Small intestine (tissue), 7 donors: Measurements from ENCODE around the gene PHF12. TPM values are rescaled to one million over a fixed set of nuclear protein-coding genes. Genes with fewer than 3 reads are reported as not detected.
A peak's percentile ranks its signal among the peaks of the same experiment; 100 is the strongest.

ENCODE experiments used
- DNase-seq, 2 donors: peaks; one replicate each; pipeline versions ENCODE4 v3.0.0 to v3.0.0-alpha.2; 2013
- FAIRE-seq: peaks from 2 replicates; lab custom pipeline; 2012; peaks lifted over from hg19 to GRCh38; lab: Jason Lieb, UNC
- H3K27ac ChIP-seq, 3 donors: one replicate each; pipeline ENCODE4 v1.5.1; 2013; ENCODE audit warnings: low read length in 2 of 3, mild to moderate bottlenecking in 2 of 3, control low read depth in 1 of 3, inconsistent platforms in 1 of 3, low read depth in 1 of 3, moderate library complexity in 1 of 3
- H3K27me3 ChIP-seq, 3 donors: one replicate each; pipeline ENCODE4 v1.6.1; 2013; ENCODE audit warnings: low read length in 3 of 3, inconsistent platforms in 1 of 3; ENCODE audit not compliant: control insufficient read depth in 3 of 3, insufficient read depth in 3 of 3
- H3K36me3 ChIP-seq, 3 donors: one replicate each; pipeline ENCODE4 v1.6.1; 2013; ENCODE audit warnings: low read length in 3 of 3, inconsistent platforms in 1 of 3, low read depth in 1 of 3, mild to moderate bottlenecking in 1 of 3, moderate library complexity in 1 of 3; ENCODE audit not compliant: control insufficient read depth in 3 of 3, insufficient read depth in 2 of 3
- H3K4me1 ChIP-seq, 3 donors: one replicate each; pipeline ENCODE4 v1.6.1; 2013; ENCODE audit warnings: low read length in 2 of 3, inconsistent platforms in 1 of 3, low read depth in 1 of 3, mild to moderate bottlenecking in 1 of 3, moderate library complexity in 1 of 3; ENCODE audit not compliant: control insufficient read depth in 3 of 3, insufficient read depth in 2 of 3
- H3K4me3 ChIP-seq, 3 donors: one replicate each; pipeline ENCODE4 v1.5.1; 2013; ENCODE audit warnings: low read length in 3 of 3, control low read depth in 1 of 3, inconsistent platforms in 1 of 3, low read depth in 1 of 3, mild to moderate bottlenecking in 1 of 3, moderate library complexity in 1 of 3
- H3K9me3 ChIP-seq, 2 donors: one replicate each; pipeline ENCODE4 v1.6.1; 2013; ENCODE audit warnings: low read depth in 1 of 2, low read length in 1 of 2; ENCODE audit not compliant: control insufficient read depth in 2 of 2, insufficient read depth in 1 of 2
- WGBS, 3 donors: extraction: QIAGEN DNeasy Blood & Tissue Kit; methylation state at CpG; one replicate each; pipeline ENCODE4 v1.1.7; 2013; 5-methylcytosine and 5-hydroxymethylcytosine counted together
- polyA plus RNA-seq, 4 donors: library from polyadenylated mRNA; stranded (reverse) in 3 of 4; unstranded in 1 of 4; fragments of 200-250 nt in 3 of 4; fragments of 120-200 nt in 1 of 4; gene quantifications; one replicate each; pipeline versions ENCODE4 v1.2.1 to v1.2.3, GENCODE V29; 2013
- donor health status: healthy with polysubstance abuse.
- donor health status: control.
- donor health status: control.
- donor health status: Bipolar disorder and iron deficiency.
- donor health status: healthy.

PHF12 gene
- polyA plus RNA-seq, 4 donors: 6.5 to 26.1 (median 15.1) TPM

GRCh38 chr17:28861393-28862203 is 89.7 kb downstream of the PHF12 start:
- peaks cover 8 to 38% (median 14%) of the 10 kb centered on the region in 3 donors for H3K36me3 ChIP-seq
- H3K27me3 ChIP-seq: no peaks in the 10 kb centered on the region
- DNase-seq: peak; percentile 52 to 85
- H3K27ac ChIP-seq: peak overlapping the region in 2 of 3 donors; percentile 65 to 67
- WGBS, 3 donors: 59 to 76% (median 65%) methylated on average over 8 of the region's 8 CpGs
- H3K4me1 ChIP-seq: peaks cover 0 to 46% (median 8%) of the 10 kb centered on the region in 3 donors
- no peak for FAIRE-seq
- H3K4me3 ChIP-seq: peak overlapping the region in 2 of 3 donors; percentile 26 to 43
- H3K9me3 ChIP-seq: no peaks in the 10 kb centered on the region

DNA sequence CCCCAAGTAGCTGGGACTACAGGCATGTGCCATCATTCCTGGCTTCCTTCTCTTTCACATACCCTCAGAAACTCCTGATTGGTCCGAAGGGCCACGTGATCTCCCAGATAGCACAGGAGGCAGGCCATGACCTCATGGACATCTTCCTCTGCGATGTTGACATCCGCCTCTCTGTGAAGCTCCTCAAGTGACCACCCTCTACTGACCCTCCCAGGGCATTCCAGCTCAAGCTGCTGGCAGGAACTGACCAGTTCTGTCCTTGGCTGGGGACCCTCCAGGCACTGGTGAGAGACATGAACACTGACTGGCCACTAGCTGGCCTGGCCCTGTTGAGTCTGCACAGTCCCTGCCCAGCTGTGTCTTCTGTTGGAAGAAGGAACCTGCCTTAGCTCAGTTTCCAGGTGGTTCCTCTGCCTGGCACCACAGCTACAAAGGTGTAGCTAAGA is 90.9 kb downstream of the PHF12 start:
- no peak overlapping the region for H3K4me3 ChIP-seq
- 92 to 98% (median 96%) methylated on average over 4 of the region's 4 CpGs for WGBS, 3 donors
- H3K4me1 ChIP-seq: peaks cover 0 to 38% (median 5%) of the 10 kb centered on the region in 3 donors
- peaks cover 8 to 43% (median 14%) of the 10 kb centered on the region in 3 donors for H3K36me3 ChIP-seq
- no peak for FAIRE-seq
- DNase-seq: no peak
- no peak overlapping the region for H3K27ac ChIP-seq
- no peaks in the 10 kb centered on the region for H3K9me3 ChIP-seq
- no peaks in the 10 kb centered on the region for H3K27me3 ChIP-seq

DNA sequence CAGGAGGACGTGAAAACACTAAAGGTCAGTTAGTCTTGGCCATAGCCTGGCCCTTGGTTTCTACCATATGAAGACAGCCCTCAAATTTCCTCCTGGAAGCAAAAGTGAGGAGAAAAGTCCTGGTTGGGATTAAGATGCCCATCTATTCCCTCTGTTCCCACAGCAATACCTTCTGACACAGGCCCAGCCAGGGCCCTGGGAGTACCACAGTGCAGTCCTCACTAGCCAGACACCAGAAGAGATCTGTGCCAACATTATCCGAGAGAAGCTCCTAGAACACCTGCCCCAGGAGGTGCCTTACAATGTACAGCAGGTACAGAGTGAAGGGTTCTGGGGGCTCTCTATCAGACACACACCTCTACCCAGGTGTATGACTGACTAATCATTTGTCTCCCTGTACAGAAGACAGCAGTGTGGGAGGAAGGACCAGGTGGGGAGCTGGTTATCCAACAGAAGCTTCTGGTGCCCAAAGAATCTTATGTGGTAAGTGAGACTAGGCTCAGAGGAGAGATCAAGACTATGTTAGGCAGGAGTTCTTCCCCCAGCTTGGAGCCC is 92.4 kb downstream of the PHF12 start:
- Histone ChIP-seq H3K4me3 (no peak overlapping the region), H3K27me3 (no peaks in the 10 kb centered on the region), H3K36me3 (peaks cover 8 to 43% (median 14%) of the 10 kb centered on the region in 3 donors), H3K4me1 (peaks cover 0 to 28% (median 5%) of the 10 kb centered on the region in 3 donors), H3K9me3 (no peaks in the 10 kb centered on the region), H3K27ac (no peak overlapping the region)
- FAIRE-seq (no peak), DNase-seq (no peak)
- 45 to 58% (median 47%) methylated on average over 2 of the region's 2 CpGs for WGBS, 3 donors

DNA sequence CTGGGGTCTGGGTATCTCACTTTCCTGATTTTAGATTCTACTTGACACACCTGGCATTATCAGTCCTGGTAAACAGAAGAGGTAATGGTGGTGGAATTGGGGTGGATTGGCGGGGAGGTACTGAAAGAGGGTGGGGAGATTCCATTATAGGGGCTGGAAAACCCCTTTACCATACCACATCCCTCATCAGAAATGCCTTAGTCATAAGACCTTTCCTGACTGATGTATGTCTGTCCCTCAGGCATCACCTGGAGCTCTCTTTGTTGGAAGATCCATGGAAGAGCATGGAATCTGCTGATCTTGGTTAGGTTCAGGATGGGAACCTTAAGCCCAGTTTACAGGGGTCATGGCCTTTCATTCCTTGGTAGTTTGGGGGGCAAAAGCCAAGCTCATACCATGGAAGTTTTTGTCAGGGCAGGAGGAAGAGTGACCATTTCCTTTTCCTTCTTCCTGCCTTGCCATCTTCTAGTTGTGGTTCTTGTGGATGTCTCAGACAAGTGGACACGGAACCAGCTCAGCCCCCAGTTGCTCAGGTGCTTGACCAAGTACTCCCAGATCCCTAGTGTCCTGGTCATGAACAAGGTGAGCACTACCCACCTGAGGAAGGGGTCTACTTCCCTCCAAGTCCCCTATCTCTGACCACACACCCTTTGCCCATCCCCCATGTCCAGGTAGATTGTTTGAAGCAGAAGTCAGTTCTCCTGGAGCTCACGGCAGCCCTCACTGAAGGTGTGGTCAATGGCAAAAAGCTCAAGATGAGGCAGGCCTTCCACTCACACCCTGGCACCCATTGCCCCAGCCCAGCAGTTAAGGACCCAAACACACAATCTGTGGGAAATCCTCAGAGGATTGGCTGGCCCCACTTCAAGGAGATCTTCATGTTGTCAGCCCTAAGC is 93.2 kb downstream of the PHF12 start:
- DNase-seq: no peak
- Histone ChIP-seq H3K9me3 (no peaks in the 10 kb centered on the region), H3K36me3 (peaks cover 8 to 43% (median 14%) of the 10 kb centered on the region in 3 donors), H3K4me1 (peaks cover 0 to 24% (median 5%) of the 10 kb centered on the region in 3 donors), H3K27ac (no peak overlapping the region), H3K4me3 (no peak overlapping the region), H3K27me3 (no peaks in the 10 kb centered on the region)
- no peak for FAIRE-seq
- WGBS, 3 donors: 89 to 92% (median 90%) methylated on average over 3 of the region's 3 CpGs

DNA sequence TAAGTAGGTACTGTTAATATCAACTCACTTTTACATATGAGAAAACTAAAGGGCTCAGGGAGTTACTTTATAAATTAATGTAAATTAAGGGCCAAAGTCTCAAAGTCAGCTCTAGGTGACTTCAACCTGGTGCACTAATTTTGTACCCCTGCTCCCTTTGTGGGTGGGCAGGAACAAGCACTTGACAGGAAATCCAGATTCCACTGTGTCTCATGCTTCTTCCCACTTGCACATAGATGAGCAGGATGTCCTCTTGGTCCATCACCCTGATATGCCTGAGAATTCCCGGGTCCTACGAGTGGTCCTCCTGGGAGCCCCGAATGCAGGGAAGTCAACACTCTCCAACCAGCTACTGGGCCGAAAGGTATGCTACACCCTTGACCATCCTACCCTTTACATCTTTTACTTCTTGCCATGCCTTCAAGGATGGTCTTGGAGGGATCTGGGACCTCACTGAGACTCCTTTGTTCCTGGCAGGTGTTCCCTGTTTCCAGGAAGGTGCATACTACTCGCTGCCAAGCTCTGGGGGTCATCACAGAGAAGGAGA is 95.2 kb downstream of the PHF12 start:
- FAIRE-seq (no peak), DNase-seq (no peak)
- peaks cover 8 to 38% (median 14%) of the 10 kb centered on the region in 3 donors for H3K36me3 ChIP-seq
- peaks cover 0 to 12% (median 0%) of the 10 kb centered on the region in 3 donors for H3K4me1 ChIP-seq
- WGBS, 3 donors: 93 to 96% (median 93%) methylated on average over 5 of the region's 5 CpGs
- no peaks in the 10 kb centered on the region for H3K27me3 ChIP-seq
- no peak overlapping the region for H3K27ac ChIP-seq
- no peaks in the 10 kb centered on the region for H3K9me3 ChIP-seq
- peak overlapping the region in 1 of 3 donors; percentile 83 for H3K4me3 ChIP-seq

- DNase-seq: no peak
- H3K4me1 ChIP-seq: peaks cover 0 to 9% (median 0%) of the 10 kb centered on the region in 3 donors
- H3K27ac ChIP-seq: peak overlapping the region; percentile 52 to 63 (median 56)
- H3K36me3 ChIP-seq: peaks cover 8 to 31% (median 14%) of the 10 kb centered on the region in 3 donors
- WGBS, 3 donors: 6 to 16% (median 11%) methylated on average over 5 of the region's 5 CpGs
- FAIRE-seq: no peak
- no peaks in the 10 kb centered on the region for H3K27me3 ChIP-seq
- H3K4me3 ChIP-seq: peak overlapping the region; percentile 48 to 84 (median 83)
- no peaks in the 10 kb centered on the region for H3K9me3 ChIP-seq
Measured at GRCh38 chr17:28855336-28855679, 96.0 kb downstream of the PHF12 start.
